Eye (tissue), 1 donor: ENCODE results near the gene ENOX1.

ENCODE experiments used
- DNase-seq: peaks from one replicate; pipeline ENCODE4 v3.0.0-alpha.2; 2015

Gene ENOX1

GRCh38 chr13:43339145-43339804 is 447.5 kb downstream of the ENOX1 start:
- DNase-seq = no peak

DNA sequence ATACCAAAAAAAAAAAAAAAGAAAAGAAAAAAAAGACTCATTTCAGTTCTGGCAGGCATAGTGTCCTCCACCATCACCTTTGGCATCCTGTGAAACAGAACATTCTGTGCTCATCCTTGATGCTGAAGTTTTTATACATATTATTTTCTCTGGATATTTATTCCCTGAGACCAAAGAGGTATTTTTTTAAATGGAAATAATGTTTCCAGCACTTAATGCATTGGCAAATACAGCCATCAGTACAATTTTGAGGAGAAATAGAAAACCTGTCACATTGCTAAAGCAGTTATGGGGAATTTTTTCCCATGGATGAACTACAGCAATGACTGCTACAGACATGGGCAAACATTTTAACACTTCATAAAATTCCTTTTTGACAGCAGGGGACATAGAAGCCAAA is 451.0 kb downstream of the ENOX1 start:
- DNase-seq = no peak

DNA sequence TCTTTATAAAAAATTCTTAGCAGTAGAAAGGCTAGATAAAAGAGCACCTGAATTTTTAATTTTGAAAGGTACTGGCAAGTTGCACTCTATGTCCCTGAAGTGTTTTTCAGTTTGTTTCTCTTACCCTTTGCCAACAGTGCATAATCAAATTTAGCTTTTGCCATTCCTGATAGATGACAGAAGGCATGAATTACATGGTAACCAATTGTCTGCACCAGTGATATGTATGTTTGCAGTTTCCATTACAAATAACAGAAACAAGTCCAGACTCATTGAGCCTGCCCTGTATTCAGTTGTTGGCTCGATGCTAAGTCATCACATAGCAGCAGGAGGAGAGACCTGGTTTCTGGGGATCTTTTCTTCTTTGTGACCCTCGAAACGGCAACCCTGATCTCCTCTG is 453.6 kb downstream of the ENOX1 start:
- peak; percentile 32 for DNase-seq

DNA sequence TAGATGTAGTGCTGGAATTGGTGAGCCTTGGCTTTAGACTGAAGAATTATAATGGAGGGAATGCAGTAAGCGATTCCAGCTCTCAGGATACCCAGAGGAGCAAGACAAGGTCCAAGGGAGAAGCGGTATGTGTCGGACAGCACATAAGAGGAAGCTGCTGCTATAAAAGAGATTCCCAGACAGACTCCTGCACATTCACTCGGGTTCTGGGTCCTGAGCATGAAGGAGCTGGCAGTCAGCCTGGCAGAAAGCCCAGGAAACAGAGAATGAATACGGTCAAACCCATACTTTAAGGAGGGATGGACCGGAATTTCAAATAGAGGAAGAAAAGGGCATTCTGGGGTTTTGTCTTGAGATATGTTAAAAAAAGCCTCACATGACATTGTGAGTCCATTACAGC is 455.1 kb downstream of the ENOX1 start:
- no peak for DNase-seq

DNA sequence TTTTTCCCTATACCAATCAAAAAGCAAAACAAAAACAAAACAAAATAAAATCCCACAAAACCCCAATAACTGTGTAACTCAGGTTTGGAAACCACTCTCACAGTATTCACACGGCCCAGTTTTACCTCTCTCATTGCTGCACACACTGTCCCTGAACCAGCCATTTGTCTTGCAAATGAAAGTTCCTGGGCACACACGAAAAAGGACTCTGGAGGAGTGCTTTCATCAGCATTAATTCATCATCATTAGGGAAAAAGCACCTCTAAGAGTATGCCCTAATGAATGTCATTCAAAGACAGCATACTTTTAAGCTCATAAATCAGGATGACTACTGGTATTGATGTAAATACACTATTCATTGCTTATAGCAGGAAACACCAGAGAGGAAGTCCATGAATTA is 457.1 kb downstream of the ENOX1 start:
- no peak for DNase-seq

DNA sequence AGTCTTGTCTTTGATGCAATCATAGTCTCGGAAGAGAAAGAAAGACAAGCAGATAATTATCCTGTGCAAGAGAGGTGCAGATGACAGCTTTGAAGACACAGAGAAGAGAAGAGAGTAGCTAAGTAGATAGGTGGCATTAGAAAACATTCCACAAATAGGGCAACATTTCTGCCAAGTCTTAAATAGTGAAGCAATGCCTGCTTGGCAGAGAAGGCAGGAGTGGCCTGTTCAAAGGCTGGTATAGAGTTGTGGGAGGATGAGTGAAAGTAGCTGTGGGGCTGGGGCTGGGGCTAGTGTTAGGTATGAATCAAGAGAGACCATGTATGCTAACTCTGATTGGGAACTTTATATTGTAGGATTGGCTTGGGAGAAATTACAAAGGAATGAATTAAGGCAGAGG is 457.9 kb downstream of the ENOX1 start:
- DNase-seq = no peak

- no peak for DNase-seq
These were observed 460.7 kb downstream of the ENOX1 start for GRCh38 chr13:43326100-43326499.

- DNase-seq = no peak
These were observed 461.1 kb downstream of the ENOX1 start for GRCh38 chr13:43325636-43326035.

GRCh38 chr13:43324129-43324528 is 462.6 kb downstream of the ENOX1 start:
- no peak for DNase-seq

GRCh38 chr13:43319617-43320444 is 466.9 kb downstream of the ENOX1 start:
- no peak for DNase-seq

DNA sequence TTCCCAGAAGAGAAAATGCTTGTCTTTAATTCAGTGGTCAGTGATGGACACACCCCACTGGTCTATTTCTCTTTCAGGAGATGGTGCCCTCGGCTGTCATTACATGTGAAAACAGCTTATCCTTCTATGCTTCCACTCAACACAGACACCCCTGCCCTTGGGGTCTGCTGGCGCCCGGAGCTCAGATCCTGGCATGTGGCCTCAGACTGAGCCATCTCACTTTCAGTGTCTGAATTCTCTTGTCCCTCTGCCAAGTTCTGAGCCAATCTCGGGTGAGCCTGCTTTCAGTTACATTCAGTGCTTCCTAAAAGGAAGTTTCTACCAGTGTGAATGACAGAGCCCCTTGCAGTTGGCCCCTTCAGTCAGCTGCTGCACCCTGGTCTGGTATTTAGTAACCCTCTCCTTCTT is 469.8 kb downstream of the ENOX1 start:
- peak; percentile 71 for DNase-seq

GRCh38 chr13:43316281-43316680 is 470.5 kb downstream of the ENOX1 start:
- DNase-seq = no peak

DNA sequence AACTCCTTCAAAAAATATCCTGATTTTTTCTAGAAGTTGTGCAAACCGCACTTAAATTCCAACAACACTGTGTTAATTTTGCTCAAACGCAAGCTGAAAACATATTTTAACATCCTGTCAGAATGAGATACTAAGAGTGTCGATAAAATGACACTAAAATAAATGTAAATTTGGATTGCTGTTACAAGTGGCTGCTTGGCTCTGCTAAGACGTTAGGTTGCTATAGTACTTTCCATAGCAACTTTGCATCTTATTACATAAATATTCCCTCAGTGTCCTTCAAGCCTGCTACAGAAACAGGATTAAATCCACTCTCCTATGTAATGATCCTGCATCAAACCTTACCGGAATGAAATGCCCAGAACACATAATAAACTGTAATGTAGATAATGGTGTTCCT is 471.2 kb downstream of the ENOX1 start:
- DNase-seq = no peak

DNA sequence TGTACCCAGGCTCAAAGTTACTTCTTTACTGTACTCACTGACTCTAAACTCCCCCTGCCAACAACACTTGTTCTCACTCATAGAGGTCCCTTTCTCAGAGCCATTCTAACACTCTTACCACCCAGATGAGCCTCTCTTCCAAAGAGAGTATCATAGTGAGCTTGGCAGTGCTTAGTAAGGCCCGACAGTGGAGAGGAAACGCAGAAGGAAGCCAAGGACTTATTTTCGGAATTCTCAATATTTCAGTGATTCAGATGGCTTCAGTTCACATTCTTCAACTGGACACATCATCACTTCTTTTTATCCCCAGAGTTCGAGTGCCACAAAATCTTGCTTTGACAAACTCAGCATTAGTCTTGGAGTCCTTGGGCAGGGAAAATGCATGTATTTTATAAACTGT is 477.5 kb downstream of the ENOX1 start:
- no peak for DNase-seq

- DNase-seq = peak; percentile 82
These were observed 478.8 kb downstream of the ENOX1 start for GRCh38 chr13:43307921-43308433.

GRCh38 chr13:43307221-43307920 is 479.4 kb downstream of the ENOX1 start:
- DNase-seq = no peak

- DNase-seq = no peak
These were observed 480.4 kb downstream of the ENOX1 start for GRCh38 chr13:43306372-43306771.

- no peak for DNase-seq
These were observed 481.4 kb downstream of the ENOX1 start for GRCh38 chr13:43305416-43305815.

GRCh38 chr13:43304945-43305344 is 481.8 kb downstream of the ENOX1 start:
- no peak for DNase-seq

DNA sequence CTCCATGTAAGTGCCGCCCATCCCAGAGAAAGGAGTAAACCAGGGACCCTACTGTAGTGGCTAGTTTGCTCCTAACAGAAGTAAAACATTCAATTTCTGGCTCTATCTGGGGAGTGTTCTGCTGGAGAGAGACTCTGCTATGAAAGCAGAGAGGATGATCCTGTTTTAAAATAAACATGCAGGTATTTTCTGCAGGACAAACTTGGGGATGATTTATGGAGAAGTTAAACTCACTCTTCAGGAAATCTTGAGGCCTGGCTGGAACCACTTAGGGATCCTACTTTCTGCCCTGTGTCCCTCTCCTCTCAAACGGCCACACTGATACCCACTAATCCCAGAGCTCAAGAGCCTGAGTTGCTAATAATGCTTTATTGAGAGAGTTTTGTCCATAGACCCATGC is 482.3 kb downstream of the ENOX1 start:
- DNase-seq = no peak

DNA sequence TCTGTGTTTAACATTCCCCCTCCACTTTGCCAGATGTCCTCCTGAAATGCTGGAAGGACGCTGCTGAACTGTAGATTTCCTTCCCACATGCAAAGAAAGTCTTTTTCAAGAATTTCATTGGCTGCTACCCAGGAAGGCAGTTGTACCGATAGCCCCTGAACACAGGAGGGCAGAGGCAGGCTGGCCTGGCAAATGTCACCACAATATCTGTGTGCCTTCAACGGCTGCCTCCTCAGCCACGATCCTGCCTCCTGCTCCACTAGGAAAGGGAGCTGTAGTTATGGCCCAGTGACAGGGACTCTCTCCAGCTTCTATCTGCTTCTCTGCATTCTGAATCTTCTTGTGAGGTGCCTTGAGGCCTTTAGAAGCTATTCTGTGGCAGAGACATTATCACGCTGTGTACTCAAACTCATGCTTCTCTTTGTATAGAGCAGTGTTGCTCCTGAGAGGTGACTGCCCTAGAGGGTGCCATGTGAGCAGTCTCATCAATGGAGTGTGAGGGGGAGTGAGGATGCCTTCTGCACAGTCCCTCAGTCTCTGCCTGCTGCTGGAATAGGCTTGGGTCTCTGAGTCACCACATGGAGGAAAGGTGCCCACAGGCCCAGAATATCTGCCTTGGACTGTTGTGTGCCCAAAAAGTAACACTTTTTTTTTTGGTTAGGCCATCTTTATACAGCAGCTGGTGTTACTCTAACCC is 483.6 kb downstream of the ENOX1 start:
- DNase-seq = peak; percentile 82

- DNase-seq = peak; percentile 55
These were observed 485.3 kb downstream of the ENOX1 start for GRCh38 chr13:43301346-43301969.

DNA sequence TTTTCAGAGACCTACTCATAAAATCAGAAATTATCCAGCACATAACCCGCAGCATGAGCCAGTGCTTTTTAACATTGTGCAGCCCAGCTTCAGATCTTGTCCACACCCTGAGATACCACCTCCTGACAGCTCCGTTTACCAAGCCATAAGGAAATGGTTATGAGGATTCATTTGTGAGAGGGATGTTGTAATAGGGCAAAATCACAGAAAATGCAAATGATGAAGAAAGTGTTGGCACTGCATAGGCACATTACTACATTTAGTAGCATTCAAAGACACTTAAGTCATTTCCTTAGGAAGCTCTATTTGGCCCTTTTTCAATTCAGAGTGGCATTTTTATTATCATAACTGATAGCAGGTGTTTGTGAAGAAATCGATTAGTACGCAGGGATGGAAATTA is 485.9 kb downstream of the ENOX1 start:
- peak; percentile 28 for DNase-seq
